HL-60 (cell line): ENCODE results near the gene CERS6.

ENCODE experiments used
- DNase-seq, 2 experiments: peaks; one replicate each; pipeline ENCODE4 v3.0.0-alpha.2; 2010 to 2020; ENCODE audit warnings: low read depth in 1 of 2, low spot score in 1 of 2
- H3K27ac ChIP-seq: fragments of 250-450 bp; sonication (Bioruptor Pico); replicated peaks from 2 replicates; pipeline ENCODE4 v1.5.1; 2020; ENCODE audit warnings: mild to moderate bottlenecking, moderate library complexity
- H3K27me3 ChIP-seq: fragments of 250-450 bp; sonication (Bioruptor Pico); 2 replicates; pipeline ENCODE4 v1.5.1; 2021; ENCODE audit warnings: mild to moderate bottlenecking, moderate library complexity; ENCODE audit not compliant: insufficient read depth, poor library complexity, severe bottlenecking
- H3K4me3 ChIP-seq: replicated peaks from 2 replicates; pipeline ENCODE4 v1.5.1; 2011; ENCODE audit warnings: mild to moderate bottlenecking, control low read depth, low read length; ENCODE audit not compliant: insufficient read depth
- CTCF ChIP-seq: IDR thresholded peaks from one replicate; pipeline ENCODE4 v1.5.1; 2011; ENCODE audit warnings: low read length, control low read depth, inconsistent platforms; ENCODE audit not compliant: insufficient read depth
- GABPA ChIP-seq: IDR thresholded peaks from 2 replicates; pipeline ENCODE4 v1.6.1; 2012; ENCODE audit warnings: low read depth
- POLR2AphosphoS5 ChIP-seq: IDR thresholded peaks from 2 replicates; pipeline ENCODE4 v1.6.1; 2012; ENCODE audit warnings: low read depth
- SPI1 ChIP-seq: IDR thresholded peaks from 2 replicates; pipeline ENCODE4 v1.6.1; 2012; ENCODE audit warnings: low read depth, mild to moderate bottlenecking, borderline replicate concordance
- TF ChIP-seq, protein P1 (sequence below): IDR thresholded peaks from 2 replicates; pipeline ENCODE4 v1.6.1; 2012; ENCODE audit warnings: low read depth; ENCODE audit not compliant: insufficient replicate concordance

Gene CERS6

DNA sequence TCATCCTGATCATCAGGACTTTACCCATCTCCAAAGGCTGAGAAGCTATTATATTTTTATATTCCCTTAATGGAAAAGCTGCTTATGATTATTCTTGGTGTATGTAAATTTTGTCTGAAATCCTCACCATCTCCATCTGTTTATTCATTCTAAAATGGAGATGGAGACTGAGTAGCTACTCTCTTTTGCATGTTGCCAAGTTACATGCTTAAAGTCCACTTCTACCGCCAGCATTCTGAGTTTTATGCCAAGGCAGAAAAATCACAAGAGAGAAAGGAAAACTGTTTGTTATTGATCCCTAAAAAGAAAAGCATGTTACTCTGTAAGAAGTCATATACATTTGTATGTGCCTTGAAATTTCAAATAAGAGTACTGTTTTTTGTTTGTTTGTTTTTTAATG is 252.0 kb downstream of the CERS6 start:
- H3K4me3 ChIP-seq, result no peak overlapping the region
- DNase-seq, result no peak
- TF ChIP-seq GABPA (no peak), POLR2AphosphoS5 (no peak), SPI1 (no peak), CTCF (no peak)
- TF ChIP-seq, protein P1, sequence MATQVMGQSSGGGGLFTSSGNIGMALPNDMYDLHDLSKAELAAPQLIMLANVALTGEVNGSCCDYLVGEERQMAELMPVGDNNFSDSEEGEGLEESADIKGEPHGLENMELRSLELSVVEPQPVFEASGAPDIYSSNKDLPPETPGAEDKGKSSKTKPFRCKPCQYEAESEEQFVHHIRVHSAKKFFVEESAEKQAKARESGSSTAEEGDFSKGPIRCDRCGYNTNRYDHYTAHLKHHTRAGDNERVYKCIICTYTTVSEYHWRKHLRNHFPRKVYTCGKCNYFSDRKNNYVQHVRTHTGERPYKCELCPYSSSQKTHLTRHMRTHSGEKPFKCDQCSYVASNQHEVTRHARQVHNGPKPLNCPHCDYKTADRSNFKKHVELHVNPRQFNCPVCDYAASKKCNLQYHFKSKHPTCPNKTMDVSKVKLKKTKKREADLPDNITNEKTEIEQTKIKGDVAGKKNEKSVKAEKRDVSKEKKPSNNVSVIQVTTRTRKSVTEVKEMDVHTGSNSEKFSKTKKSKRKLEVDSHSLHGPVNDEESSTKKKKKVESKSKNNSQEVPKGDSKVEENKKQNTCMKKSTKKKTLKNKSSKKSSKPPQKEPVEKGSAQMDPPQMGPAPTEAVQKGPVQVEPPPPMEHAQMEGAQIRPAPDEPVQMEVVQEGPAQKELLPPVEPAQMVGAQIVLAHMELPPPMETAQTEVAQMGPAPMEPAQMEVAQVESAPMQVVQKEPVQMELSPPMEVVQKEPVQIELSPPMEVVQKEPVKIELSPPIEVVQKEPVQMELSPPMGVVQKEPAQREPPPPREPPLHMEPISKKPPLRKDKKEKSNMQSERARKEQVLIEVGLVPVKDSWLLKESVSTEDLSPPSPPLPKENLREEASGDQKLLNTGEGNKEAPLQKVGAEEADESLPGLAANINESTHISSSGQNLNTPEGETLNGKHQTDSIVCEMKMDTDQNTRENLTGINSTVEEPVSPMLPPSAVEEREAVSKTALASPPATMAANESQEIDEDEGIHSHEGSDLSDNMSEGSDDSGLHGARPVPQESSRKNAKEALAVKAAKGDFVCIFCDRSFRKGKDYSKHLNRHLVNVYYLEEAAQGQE, result no peak
- no peak overlapping the region for H3K27ac ChIP-seq
- H3K27me3 ChIP-seq, result no peaks in the 10 kb centered on the region

DNA sequence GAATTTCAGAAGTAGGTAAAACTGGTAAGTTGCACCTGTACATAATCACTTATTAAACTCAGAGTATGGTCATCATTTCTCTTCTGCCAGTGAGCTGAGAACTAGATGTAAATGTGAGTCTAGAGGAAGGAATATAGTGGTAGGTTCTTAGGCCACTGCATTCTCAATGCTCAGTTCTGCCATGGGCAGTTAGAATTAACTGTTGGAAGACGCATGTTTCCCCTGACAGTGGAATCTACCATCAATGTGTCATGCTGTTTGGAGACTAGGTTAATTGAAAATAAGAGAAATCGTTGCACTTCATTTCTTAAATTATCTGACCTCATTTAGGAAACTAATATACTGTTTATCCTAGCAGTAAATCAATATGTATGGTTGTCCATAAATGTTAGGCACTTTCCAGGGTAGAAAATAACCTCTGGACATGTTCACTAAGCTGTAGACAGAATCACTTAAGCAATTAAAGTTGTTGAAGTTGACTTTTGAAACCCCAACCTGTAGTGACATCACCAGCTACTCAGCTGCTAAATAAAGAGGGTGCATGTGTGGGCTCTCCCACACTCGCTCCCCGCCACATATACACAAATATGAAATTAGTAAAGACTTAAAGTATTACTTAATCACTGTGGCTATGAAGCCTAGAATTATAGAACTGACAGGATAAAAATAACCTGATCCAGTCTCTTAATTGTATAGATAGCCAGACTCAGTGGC is 254.8 kb downstream of the CERS6 start:
- Histone ChIP-seq H3K27ac (no peak overlapping the region), H3K27me3 (no peaks in the 10 kb centered on the region), H3K4me3 (no peak overlapping the region)
- DNase-seq, result no peak
- TF ChIP-seq GABPA, result no peak
- TF ChIP-seq, protein P1, result no peak
- no peak for TF ChIP-seq CTCF
- TF ChIP-seq SPI1, result no peak
- TF ChIP-seq POLR2AphosphoS5, result no peak

DNA sequence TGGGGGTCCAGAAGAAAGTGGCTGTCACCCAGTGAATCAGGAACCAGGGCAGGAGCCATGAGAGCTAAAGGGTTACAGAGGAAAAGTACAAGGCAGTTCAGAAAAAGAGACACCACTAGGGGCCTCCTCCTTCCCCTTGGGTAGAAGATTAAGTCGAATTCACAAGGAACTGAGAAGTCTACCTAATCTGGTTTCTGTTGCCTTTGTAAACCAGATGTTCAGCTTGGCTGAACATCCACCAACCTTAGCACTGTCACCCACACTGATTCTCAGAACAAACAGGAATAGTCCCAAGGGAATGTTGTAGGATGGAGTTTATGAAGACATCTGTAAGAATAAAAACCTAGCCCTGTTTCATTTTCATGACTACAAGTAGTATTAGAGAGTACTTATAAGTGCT is 256.0 kb downstream of the CERS6 start:
- Histone ChIP-seq H3K27me3 (no peaks in the 10 kb centered on the region), H3K4me3 (no peak overlapping the region), H3K27ac (no peak overlapping the region)
- no peak for DNase-seq
- TF ChIP-seq CTCF, result no peak
- TF ChIP-seq, protein P1, result no peak
- no peak for TF ChIP-seq SPI1
- TF ChIP-seq GABPA, result no peak
- no peak for TF ChIP-seq POLR2AphosphoS5
